ENCODE measurements around the gene SDK1.
"Not testable (repeated sequence)": the region's sequence is repeated elsewhere in the genome, so short reads cannot be mapped to it uniquely, and the experiment has no call there.

DNA sequence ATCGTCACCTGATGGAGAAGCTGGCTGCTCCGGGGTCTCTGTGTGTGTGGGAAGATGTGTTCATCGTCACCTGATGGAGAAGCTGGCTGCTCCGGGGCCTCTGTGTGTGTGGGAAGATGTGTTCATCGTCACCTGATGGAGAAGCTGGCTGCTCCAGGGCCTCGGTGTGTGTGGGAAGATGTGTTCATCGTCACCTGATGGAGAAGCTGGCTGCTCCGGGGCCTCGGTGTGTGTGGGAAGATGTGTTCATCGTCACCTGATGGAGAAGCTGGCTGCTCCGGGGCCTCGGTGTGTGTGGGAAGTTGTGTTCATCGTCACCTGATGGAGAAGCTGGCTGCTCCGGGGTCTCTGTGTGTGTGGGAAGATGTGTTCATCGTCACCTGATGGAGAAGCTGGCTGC lies 959.1 kb downstream of the SDK1 start:
- TF ChIP-seq, protein P1, sequence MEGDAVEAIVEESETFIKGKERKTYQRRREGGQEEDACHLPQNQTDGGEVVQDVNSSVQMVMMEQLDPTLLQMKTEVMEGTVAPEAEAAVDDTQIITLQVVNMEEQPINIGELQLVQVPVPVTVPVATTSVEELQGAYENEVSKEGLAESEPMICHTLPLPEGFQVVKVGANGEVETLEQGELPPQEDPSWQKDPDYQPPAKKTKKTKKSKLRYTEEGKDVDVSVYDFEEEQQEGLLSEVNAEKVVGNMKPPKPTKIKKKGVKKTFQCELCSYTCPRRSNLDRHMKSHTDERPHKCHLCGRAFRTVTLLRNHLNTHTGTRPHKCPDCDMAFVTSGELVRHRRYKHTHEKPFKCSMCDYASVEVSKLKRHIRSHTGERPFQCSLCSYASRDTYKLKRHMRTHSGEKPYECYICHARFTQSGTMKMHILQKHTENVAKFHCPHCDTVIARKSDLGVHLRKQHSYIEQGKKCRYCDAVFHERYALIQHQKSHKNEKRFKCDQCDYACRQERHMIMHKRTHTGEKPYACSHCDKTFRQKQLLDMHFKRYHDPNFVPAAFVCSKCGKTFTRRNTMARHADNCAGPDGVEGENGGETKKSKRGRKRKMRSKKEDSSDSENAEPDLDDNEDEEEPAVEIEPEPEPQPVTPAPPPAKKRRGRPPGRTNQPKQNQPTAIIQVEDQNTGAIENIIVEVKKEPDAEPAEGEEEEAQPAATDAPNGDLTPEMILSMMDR (IDR thresholded peaks at IDR 0.05 in 4 of 5, conservative IDR thresholded peaks at IDR 0.05 in 1 of 5) = not testable (repeated sequence)
- TF ChIP-seq POLR2A (IDR thresholded peaks at IDR 0.05) = not testable (repeated sequence)
